ENCODE data around the gene EFTUD2.

DNA sequence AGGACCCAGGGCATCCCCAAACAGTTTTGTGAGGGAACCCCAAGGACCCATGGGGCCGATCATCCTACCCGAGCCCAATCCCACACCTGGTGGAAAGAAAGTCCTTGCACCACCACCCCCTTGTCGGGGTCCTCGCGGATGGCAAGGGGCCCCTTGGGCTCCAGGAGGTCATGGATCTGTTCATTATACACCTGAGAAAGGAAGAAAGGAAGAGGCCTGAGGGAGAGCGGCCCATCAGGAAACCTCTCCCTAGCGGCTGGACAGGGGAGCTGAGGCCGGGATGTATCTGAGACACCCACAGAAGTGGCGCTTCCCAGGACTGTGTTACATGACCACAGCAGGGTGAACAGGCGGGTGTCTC, 35.5 kb upstream of the EFTUD2 start:
- TF ChIP-seq, protein P1, sequence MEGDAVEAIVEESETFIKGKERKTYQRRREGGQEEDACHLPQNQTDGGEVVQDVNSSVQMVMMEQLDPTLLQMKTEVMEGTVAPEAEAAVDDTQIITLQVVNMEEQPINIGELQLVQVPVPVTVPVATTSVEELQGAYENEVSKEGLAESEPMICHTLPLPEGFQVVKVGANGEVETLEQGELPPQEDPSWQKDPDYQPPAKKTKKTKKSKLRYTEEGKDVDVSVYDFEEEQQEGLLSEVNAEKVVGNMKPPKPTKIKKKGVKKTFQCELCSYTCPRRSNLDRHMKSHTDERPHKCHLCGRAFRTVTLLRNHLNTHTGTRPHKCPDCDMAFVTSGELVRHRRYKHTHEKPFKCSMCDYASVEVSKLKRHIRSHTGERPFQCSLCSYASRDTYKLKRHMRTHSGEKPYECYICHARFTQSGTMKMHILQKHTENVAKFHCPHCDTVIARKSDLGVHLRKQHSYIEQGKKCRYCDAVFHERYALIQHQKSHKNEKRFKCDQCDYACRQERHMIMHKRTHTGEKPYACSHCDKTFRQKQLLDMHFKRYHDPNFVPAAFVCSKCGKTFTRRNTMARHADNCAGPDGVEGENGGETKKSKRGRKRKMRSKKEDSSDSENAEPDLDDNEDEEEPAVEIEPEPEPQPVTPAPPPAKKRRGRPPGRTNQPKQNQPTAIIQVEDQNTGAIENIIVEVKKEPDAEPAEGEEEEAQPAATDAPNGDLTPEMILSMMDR (IDR thresholded peaks at IDR 0.05 in 4 of 5, conservative IDR thresholded peaks at IDR 0.05 in 1 of 5), result no peak
- TF ChIP-seq POLR2A (IDR thresholded peaks at IDR 0.05), result no peak

All from gastrocnemius medialis (tissue), 4 donors.